Heart left ventricle (tissue), 16 donors: Measurements from ENCODE around the gene RSU1. TPM values are rescaled to one million over a fixed set of nuclear protein-coding genes. Genes with fewer than 3 reads are reported as not detected.

Source experiments
- ATAC-seq, 4 donors: fragments of 200-7000 bp; cut with Tn5 transposase; one replicate each; pipeline ENCODE4 v1.9.1; 2020 to 2022; ENCODE audit warnings: moderate library complexity in 4 of 4, mild to moderate bottlenecking in 3 of 4, moderate number of reproducible peaks in 1 of 4
- DNase-seq, 5 donors: peaks; one replicate each; pipeline ENCODE4 v3.0.0-alpha.2; 2020
- H3K27ac ChIP-seq, 12 donors: fragments of 200-600 bp; sonication (generic) in 4 of 12; one replicate each; pipeline versions ENCODE4 v1.5.0 to v1.8.0; 2016 to 2022; ENCODE audit warnings: mild to moderate bottlenecking in 2 of 12
- H3K27me3 ChIP-seq, 9 donors: fragments of 200-600 bp; sonication (generic) in 2 of 9; one replicate each; pipeline versions ENCODE4 v1.5.1 to v1.8.0; 2016 to 2022; ENCODE audit warnings: mild to moderate bottlenecking in 3 of 9
- H3K36me3 ChIP-seq, 9 donors: fragments of 200-600 bp; sonication (generic) in 2 of 9; one replicate each; pipeline versions ENCODE4 v1.5.0 to v1.8.0; 2018 to 2022; ENCODE audit warnings: mild to moderate bottlenecking in 2 of 9
- H3K4me1 ChIP-seq, 12 donors: fragments of 200-600 bp; sonication (generic) in 4 of 12; one replicate each; pipeline versions ENCODE4 v1.5.0 to v1.8.0; 2016 to 2022; ENCODE audit warnings: mild to moderate bottlenecking in 3 of 12
- H3K4me3 ChIP-seq, 12 donors: fragments of 200-600 bp; sonication (generic) in 4 of 12; one replicate each; pipeline versions ENCODE4 v1.5.0 to v1.8.0; 2017 to 2022; ENCODE audit warnings: mild to moderate bottlenecking in 9 of 12, moderate library complexity in 4 of 12
- H3K9me3 ChIP-seq, 12 donors: fragments of 200-600 bp; sonication (generic) in 4 of 12; one replicate each; pipeline versions ENCODE4 v1.5.0 to v1.8.0; 2016 to 2022; ENCODE audit warnings: mild to moderate bottlenecking in 1 of 12
- POLR2A ChIP-seq, 2 donors: fragments of 450-650 bp; IDR thresholded peaks; one replicate each; pipeline ENCODE4 v1.6.1; 2017; ENCODE audit warnings: antibody characterized with exemption in 2 of 2, mild to moderate bottlenecking in 2 of 2, moderate library complexity in 2 of 2
- WGBS, 4 donors: extraction: QIAGEN DNeasy Blood & Tissue Kit in 2 of 4; methylation state at CpG; one replicate each; pipeline versions ENCODE4 v1.1.5 to v1.1.7; 2013 to 2018; 5-methylcytosine and 5-hydroxymethylcytosine counted together
- intact Hi-C, 10 donors: fragments of 100-400 bp; cut with DNase I; formaldehyde crosslinking; loops; one replicate each; pipeline versions ENCODE4 v1.11.1 to v1.14.2; 2022
- polyA plus RNA-seq, 2 donors: library from polyadenylated mRNA; stranded (reverse); fragments of 200-250 nt; gene quantifications; one replicate each; pipeline ENCODE4 v1.2.3, GENCODE V29; 2013
- total RNA-seq, 9 donors: library from RNA; depleted of rRNA in 2 of 9; stranded (reverse); fragments of >200 nt in 2 of 9; fragmentation: NEBNext Ultra II Directional in 3 of 9; extraction: Animal tissue kit (Norgen Biotek cat#: 25700) in 3 of 9; gene quantifications; one replicate each; pipeline versions ENCODE4 v1.1.0 to v1.2.4, GENCODE V29; 2016 to 2023
- TF ChIP-seq, protein P1 (sequence below), 12 donors: fragments of 200-600 bp; sonication (generic) in 4 of 12; IDR thresholded peaks; one replicate each; pipeline versions ENCODE4 v1.5.0 to v1.8.0; 2018 to 2022; ENCODE audit warnings: antibody characterized with exemption in 12 of 12, mild to moderate bottlenecking in 5 of 12
- donor health status: ischemic (EF 13 %, LVEDD 7.1; RV severe dilation, severe dysfunction).
- donor health status: healthy with polysubstance abuse.
- donor health status: DM: no; HTN: yes; CAD: no.
- donor health status: DM: no; HTN: no; CAD: no.
- donor health status: ischemic (EF 25% LVEDD 6.9; RV normal size, moderate dysfunction).
- donor health status: ischemic (EF 25% LVEDD 5.7; RV mildly dilated, moderate dysfunction).
- donor health status: healthy.
- donor health status: DM: yes; HTN: yes; CAD: no.
- donor health status: ischemic (EF 35%, LVEDD 5.7; RV mildly dilated, moderate dysfunction).
- donor health status: nonischemic (EF 11% LVEDD 7.7; RV severe dilation, severe dysfunction).
- donor health status: DM: yes; HTN: yes; CAD: no.
- donor health status: PGD.
- donor health status: ischemic (EF 29% LVEDD 5.4; RV normal size, mild dysfunction).
- donor health status: nonischemic (EF 23%, LVEDD 6.1; RV moderate dilation, normal function).

The RSU1 gene
- total and polyA plus RNA-seq, 11 donors = 29.6 to 84.1 (median 53.0) TPM

DNA sequence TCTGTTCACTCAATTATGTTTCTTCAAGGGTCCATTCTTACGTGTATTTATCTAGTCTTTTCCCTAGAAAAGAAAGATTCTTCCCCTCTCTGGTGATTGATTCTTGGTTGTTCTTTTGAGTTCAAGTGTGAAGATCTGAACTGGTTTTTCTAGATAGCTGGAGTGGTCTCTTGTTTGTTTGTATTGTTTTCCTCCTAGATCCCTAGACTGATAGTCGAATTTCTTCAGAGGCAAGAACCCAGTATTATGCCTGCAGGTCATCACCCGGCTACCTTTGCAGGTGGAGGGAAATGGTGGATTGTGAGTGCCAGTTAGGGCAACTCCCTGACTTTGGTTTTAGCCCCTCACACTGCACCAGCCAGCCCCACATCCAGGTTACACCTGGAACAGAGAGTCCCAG lies 2.2 kb upstream of the RSU1 start:
- ATAC-seq = no peak

DNA sequence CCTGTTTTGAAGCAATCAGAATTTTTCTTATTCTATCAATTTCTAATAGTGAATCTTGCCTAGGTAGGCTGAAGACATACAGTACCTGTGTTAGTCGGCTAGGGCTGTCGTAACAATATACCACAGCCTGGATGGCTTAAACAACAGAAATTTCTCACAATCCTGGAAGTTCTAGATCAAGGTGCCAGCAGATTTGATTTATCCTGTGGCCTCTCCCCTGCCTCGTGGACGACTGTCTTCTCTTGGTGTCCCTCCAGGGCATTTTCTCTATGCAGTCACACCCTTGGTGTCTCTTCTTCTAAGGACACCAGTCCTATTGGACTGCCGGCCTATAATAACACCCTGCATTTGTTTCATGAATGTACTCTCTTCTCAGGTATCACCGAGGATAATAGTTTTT lies 1.8 kb upstream of the RSU1 start:
- DNase-seq = no peak

More for the DNA sequence above, 2.2 kb upstream of the RSU1 start:
- no peaks in the 10 kb centered on the region for H3K27me3 ChIP-seq
- H3K4me1 ChIP-seq = peaks cover 0 to 30% (median 23%) of the 10 kb centered on the region in 12 donors
- TF ChIP-seq, protein P1, sequence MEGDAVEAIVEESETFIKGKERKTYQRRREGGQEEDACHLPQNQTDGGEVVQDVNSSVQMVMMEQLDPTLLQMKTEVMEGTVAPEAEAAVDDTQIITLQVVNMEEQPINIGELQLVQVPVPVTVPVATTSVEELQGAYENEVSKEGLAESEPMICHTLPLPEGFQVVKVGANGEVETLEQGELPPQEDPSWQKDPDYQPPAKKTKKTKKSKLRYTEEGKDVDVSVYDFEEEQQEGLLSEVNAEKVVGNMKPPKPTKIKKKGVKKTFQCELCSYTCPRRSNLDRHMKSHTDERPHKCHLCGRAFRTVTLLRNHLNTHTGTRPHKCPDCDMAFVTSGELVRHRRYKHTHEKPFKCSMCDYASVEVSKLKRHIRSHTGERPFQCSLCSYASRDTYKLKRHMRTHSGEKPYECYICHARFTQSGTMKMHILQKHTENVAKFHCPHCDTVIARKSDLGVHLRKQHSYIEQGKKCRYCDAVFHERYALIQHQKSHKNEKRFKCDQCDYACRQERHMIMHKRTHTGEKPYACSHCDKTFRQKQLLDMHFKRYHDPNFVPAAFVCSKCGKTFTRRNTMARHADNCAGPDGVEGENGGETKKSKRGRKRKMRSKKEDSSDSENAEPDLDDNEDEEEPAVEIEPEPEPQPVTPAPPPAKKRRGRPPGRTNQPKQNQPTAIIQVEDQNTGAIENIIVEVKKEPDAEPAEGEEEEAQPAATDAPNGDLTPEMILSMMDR (IDR thresholded peaks at IDR 0.05) = no peak
- no peak for TF ChIP-seq POLR2A (IDR thresholded peaks at IDR 0.05)
- no peak for DNase-seq
- H3K4me3 ChIP-seq = no peak overlapping the region
- no peak overlapping the region for H3K27ac ChIP-seq
- H3K9me3 ChIP-seq = peaks cover 0 to 17% (median 8%) of the 10 kb centered on the region in 12 donors
- 71 to 85% (median 77%) methylated on average over 3 of the region's 3 CpGs for WGBS, 4 donors
- intact Hi-C loops = no loop called here
- no peaks in the 10 kb centered on the region for H3K36me3 ChIP-seq

DNA sequence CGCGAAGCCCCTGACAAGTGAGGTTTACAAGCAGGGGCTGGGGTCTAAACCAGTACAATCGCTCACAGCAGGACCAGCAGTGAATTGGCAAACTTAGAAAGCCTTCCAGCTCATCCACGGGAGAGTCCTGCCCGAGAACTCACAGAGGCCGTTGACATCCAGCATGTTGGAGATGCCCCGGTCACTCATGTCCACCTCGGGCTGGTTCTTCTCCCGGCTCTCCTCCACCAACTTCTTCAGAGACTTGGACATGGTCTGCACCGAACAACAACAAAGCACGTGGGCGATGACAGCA lies 447 bp downstream of the RSU1 start:
- H3K36me3 ChIP-seq = peaks cover 0 to 10% (median 0%) of the 10 kb centered on the region in 9 donors
- intact Hi-C loops = no loop called here
- H3K4me3 ChIP-seq = peak overlapping the region; percentile 40 to 90 (median 77)
- H3K9me3 ChIP-seq = peaks cover 0 to 3% (median under 1%) of the 10 kb centered on the region in 12 donors
- 3 to 6% (median 4%) methylated on average over 10 to 12 of the region's 12 CpGs for WGBS, 4 donors
- H3K4me1 ChIP-seq = peaks cover 0 to 49% (median 23%) of the 10 kb centered on the region in 12 donors
- H3K27me3 ChIP-seq = no peaks in the 10 kb centered on the region
- peak overlapping the region in 11 of 12 donors; percentile 65 to 93 (median 84) for H3K27ac ChIP-seq
- TF ChIP-seq, protein P1 (IDR thresholded peaks at IDR 0.05) = no peak
- DNase-seq (no peak), ATAC-seq (no peak)

More for the DNA sequence above, 1.8 kb upstream of the RSU1 start:
- ATAC-seq = no peak
- H3K4me3 ChIP-seq = no peak overlapping the region
- peaks cover 0 to 34% (median 23%) of the 10 kb centered on the region in 12 donors for H3K4me1 ChIP-seq
- H3K27me3 ChIP-seq = no peaks in the 10 kb centered on the region
- H3K9me3 ChIP-seq = peaks cover 0 to 17% (median 8%) of the 10 kb centered on the region in 12 donors
- H3K27ac ChIP-seq = no peak overlapping the region
- no peak for TF ChIP-seq POLR2A (IDR thresholded peaks at IDR 0.05)
- TF ChIP-seq, protein P1 (IDR thresholded peaks at IDR 0.05) = no peak
- 86 to 89% (median 87%) methylated on average over 6 of the region's 6 CpGs for WGBS, 4 donors
- peaks cover 0 to 3% (median 0%) of the 10 kb centered on the region in 9 donors for H3K36me3 ChIP-seq
- intact Hi-C loops = no loop called here

DNA sequence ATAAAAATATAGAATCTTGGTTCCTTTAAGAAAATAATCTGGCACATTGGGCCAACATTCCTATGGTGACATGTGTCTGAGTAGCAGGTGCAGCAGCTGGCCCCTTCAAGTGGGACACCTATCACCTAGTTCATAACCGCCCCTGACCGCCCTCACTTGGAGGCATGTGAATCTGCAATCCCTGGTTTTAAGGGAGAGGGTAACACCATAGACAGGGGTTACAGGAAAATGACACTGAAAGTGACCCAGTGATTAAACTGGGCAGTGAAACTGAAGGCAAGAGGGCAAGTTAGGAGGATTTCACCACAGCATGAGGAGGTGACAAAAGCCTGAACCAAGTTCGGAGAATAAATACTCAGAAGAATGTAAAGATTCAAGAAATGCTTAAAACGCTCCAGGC lies 1.1 kb downstream of the RSU1 start:
- Histone ChIP-seq H3K36me3 (peaks cover 0 to 10% (median 0%) of the 10 kb centered on the region in 9 donors), H3K4me1 (peaks cover 0 to 55% (median 27%) of the 10 kb centered on the region in 12 donors), H3K27me3 (no peaks in the 10 kb centered on the region), H3K9me3 (no peaks in the 10 kb centered on the region), H3K4me3 (peak overlapping the region in 10 of 12 donors; percentile 40 to 90 (median 76)), H3K27ac (peak overlapping the region in 4 of 12 donors; percentile 84 to 93 (median 85))
- intact Hi-C loops = no loop called here
- TF ChIP-seq, protein P1 (IDR thresholded peaks at IDR 0.05) = peak in 1 of 12 donors; percentile 10
- TF ChIP-seq POLR2A (IDR thresholded peaks at IDR 0.05) = no peak
- ATAC-seq (no peak), DNase-seq (no peak)
- WGBS, 4 donors = 42 to 53% (median 50%) methylated on average over 4 of the region's 4 CpGs
